ENCODE results near the gene STK32C.

GRCh38 chr10:132347931-132348267, 40.1 kb upstream of the STK32C start:
- TF ChIP-seq CHD1 (IDR thresholded peaks at IDR 0.05; ENCODE audit: low read depth, low read length) (no peak), RFX5 (IDR thresholded peaks at IDR 0.05; ENCODE audit: low read depth, low read length) (no peak)
- TF ChIP-seq, protein P1, sequence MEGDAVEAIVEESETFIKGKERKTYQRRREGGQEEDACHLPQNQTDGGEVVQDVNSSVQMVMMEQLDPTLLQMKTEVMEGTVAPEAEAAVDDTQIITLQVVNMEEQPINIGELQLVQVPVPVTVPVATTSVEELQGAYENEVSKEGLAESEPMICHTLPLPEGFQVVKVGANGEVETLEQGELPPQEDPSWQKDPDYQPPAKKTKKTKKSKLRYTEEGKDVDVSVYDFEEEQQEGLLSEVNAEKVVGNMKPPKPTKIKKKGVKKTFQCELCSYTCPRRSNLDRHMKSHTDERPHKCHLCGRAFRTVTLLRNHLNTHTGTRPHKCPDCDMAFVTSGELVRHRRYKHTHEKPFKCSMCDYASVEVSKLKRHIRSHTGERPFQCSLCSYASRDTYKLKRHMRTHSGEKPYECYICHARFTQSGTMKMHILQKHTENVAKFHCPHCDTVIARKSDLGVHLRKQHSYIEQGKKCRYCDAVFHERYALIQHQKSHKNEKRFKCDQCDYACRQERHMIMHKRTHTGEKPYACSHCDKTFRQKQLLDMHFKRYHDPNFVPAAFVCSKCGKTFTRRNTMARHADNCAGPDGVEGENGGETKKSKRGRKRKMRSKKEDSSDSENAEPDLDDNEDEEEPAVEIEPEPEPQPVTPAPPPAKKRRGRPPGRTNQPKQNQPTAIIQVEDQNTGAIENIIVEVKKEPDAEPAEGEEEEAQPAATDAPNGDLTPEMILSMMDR (conservative IDR thresholded peaks at IDR 0.05; ENCODE audit: low read depth, low read length) = no peak
